HS-5 (cell line): Measurements from ENCODE around the gene FOXRED2.
A peak's percentile ranks its signal among the peaks of the same experiment; 100 is the strongest.

Experiments
- DNase-seq: peaks from one replicate; pipeline ENCODE4 v3.0.0-alpha.2; 2012; ENCODE audit warnings: low read depth

FOXRED2 gene

DNA sequence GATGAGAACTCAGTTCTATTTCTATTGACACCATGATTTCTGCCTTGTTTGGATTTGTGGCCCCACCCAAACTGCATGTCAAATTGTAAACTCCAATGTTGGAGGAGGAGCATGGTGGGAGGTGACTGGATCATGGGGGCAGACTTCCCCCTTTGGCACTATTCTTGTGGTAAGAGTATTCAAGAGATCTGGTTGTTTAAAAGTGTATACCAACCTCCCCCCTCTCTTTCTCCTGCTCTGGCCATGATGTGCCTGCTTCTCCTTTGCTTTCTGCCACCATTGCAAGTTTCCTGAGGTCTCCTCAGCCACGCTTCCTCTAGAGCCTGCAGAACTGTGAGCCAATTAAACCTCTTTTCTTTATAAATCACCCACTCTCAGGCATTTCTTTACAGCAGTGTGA lies 7.9 kb upstream of the FOXRED2 start:
- DNase-seq = no peak

DNA sequence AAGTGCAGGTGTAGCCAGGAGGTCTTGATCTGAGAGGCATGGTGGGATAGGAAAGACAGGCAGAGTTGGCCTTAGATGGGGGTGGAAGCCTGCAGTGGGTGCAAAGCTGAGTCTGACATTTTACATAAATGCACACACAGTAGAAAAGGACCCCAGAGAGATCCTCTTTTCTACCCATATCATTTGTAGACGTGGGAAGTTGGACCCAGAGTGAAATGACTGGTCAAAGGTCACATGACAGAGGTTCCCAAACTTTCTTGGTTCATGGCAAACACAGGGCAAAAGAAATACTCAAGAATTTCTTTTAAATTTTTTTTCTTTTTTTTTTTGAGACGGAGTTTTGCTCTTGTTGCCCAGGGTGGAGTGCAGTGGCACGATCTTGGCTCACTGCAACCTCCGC lies 6.2 kb upstream of the FOXRED2 start:
- DNase-seq = no peak

DNA sequence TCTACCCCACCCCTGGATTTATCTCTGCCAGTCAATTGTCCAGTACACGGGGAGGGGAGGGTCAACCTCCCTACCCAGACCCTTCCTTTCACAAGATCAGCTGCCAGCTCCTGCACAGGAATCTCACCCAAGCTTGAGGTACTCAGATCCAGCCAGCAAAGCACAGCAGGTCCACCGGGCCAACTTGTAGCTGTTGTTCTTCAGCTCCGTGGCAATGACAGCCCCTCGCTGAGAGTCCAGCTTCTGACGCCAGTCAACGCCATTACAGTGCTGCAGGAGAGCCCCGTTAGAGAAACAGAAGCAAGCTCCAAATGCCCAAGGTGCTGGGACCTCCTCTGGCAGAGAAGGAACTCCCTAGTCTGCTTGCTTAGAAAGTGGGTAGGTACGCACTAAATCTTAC lies 5.5 kb upstream of the FOXRED2 start:
- DNase-seq = no peak

DNA sequence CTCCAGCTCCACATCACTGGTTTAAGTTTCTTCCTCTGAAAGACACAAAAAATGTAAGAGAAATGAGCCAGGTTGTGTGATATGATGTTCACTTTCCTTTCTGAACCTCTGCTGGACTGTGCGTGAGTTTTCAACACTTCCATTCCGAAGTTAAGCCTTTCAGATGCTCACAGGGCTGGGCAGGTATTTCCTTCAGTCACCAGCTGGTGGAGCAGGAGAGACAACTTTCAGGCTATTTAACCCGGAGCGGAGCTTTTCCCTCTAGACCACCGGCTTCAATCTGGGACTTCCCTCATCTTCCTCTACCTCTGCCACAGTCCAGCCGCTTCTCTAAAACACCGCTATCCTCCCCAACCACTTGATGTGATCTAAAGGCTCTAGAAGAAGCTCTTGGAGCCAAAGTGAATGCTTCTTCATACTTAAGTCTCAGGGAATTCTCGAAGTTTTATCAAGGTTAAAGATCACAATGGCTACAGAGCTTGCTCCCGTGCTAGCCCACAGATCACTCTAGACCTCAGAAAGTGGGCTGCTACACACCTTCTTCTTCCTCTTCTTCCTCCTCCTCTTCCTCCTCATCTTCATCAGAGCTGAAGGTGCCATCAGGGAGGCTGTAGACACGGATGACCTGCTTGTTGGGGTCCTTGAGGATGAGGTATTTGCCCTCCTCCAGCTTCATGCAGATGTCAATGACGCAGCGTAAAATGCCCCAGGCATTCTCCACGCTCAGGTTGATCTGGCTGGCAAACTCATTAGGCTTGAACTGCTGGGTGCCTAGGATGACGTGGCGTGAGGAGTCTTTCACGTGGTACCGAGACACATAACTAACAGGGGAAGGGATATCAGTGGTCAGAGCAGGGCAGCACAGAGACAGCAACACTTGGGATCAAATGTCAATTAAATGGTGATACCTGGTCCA lies 4.4 kb upstream of the FOXRED2 start:
- no peak for DNase-seq

DNA sequence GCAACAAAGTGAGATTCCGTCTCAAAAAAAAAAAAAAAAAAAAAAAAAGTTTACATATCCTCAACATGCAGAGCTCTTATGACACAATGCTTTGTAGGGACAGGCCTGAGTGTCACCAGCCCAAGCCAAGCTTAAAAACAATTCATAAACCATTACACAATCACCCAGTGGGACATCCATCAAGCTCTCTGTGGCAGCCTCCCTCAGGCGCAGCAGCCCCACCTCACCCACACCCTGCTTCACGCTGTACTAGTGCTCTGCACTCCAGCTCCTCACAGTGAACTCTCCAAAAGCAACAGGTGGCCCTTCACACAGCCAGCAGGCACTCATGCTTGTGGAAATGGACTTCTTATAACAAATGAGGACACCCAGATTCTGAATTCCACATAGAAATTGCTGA lies 3.5 kb upstream of the FOXRED2 start:
- DNase-seq = no peak

DNA sequence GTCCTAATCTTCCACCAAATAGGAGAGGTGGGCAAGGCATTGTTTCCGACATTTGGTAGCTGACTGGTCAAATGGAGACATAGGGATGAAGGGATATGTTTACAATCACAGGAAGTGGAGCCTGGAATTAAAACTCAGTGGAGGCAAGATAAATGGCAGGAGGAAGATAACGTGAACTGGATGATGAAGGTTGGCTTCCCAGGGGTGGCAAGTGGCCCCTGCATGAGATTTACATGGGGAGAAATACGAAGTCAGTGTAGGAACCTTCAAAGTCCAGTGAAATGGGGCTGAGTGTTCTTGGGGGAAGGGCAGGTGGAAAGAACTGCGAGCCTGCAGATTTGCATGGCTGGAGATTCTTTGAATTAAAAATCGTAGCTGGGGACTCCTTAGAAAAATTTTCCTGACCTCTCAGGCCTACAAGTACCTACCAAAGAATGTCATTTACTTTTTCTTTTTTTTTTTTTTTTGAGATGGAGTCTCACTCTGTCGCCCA lies 724 bp upstream of the FOXRED2 start:
- no peak for DNase-seq

DNA sequence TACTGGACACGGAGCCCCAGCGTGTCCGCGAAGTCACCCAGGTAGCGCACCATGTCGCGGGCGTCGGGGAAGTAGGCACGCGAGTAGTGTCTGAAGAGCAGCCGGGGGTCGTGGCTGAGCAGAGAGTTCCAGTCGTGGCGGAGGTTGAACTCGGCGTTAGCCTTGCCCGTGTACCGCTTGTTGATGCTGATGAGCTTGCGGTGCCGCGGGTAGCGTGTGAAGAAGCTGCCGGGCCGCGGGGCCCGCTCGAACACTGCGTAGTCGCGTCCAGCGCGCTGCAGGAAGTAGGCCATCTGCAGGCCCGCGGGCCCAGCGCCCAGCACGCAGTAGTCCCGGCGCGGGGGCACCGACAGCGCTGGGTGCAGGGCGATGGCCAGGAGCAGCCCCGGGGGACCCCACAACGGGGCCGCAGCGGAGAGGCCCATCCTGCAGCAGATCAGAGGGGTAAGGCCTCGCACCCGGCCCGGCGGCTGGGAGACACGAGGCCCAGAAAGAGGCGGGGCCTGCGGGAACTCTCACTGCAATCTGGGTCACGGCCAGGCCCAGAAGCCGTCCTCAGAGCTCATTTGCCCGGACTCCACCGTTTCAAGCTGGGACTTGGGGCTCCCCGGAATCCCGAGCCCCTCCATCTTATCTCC lies 723 bp downstream of the FOXRED2 start:
- no peak for DNase-seq

DNA sequence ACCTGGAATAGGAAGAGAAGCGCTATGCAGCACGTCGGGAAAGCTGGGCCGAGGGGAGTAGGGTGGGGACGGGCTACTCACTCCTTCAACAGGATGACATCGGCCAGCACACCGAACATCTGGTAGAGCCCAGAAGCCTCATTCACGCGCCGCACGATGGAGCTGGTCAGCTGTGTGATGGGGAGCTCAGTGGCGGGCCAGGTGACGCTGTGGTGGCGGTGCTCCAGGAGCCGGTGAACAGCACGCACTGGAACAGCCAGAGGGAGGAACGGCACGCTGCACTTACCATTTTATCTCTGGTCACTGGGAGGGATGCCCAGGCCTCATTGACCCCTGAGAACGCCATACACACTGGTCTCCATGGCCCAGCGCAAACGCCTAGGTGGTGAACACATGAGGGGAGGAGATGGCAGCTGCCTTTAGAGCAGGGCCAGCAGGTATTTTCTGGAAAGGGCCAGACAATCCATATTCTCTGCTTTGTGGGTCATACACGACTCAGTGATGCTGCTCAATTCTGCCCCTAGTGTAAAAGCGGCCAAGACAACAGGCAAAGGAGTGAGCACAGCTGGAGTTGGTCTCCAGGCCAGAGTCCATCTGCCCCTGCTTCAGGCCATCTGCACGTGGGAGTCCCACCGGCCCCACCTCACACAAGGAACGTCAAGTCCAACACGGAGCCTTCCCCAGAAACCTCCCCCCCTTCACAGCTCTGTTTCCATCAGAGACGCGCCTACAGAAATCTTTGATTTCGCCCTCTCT lies 8.8 kb downstream of the FOXRED2 start:
- no peak for DNase-seq

DNA sequence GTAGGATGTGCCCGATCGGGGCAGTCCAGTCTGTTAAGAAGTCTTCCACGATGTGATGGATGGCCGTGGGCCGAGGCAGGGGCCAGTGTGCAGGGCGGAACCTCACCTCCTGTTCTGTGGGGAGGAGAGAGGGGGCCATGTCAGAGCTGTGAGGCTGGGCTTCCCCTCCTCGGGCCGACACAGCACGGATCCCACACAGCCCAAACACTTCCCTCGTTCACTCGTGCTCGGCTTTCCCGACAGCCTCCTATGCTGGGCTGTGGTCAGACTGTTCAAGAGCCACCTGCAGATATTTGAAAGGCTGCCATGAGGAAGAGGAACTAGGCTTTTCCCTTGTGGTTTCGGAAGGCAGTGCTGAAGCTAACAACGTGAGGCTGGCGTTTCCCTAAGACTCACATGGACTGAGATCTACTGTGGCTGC lies 13.1 kb downstream of the FOXRED2 start:
- no peak for DNase-seq

DNA sequence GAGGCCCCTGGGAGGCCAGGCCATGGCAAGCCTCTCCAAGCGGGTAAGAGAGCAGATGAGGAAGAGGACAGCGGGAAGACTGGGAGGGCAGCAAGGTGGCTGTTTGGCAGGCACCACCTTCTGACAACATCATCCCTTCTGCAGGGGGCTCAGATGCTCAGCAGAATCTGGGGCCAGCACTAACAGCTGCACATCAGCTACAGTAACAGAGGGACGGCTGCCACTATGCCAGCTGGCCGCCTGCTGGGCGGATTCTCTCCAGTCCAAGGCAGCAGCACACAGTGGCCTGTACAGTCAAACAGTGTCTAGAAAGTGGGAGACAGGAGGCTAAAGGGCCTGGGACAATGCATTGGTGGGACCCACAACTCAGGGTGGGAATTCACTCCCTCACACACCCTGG lies 14.7 kb downstream of the FOXRED2 start:
- DNase-seq = no peak

DNA sequence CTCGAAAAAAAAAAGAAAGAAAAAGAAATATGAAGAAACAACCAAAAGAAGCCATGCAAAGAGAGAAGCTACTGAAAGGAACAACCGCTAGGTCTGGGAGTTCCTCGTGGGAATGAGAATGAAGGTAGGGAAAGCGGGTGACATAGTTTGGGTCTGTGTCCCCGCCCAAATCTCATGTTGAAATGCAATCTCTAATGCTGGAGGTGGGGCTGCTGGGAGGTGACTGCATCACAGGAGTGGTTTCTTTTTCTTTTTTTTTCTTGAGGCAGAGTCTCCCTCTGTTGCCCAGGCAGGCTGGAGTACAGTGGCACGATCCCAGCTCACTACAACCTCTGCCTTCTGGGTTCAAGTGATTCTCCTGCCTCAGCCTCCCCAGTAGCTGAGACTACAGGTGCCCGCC lies 15.7 kb downstream of the FOXRED2 start:
- no peak for DNase-seq

DNA sequence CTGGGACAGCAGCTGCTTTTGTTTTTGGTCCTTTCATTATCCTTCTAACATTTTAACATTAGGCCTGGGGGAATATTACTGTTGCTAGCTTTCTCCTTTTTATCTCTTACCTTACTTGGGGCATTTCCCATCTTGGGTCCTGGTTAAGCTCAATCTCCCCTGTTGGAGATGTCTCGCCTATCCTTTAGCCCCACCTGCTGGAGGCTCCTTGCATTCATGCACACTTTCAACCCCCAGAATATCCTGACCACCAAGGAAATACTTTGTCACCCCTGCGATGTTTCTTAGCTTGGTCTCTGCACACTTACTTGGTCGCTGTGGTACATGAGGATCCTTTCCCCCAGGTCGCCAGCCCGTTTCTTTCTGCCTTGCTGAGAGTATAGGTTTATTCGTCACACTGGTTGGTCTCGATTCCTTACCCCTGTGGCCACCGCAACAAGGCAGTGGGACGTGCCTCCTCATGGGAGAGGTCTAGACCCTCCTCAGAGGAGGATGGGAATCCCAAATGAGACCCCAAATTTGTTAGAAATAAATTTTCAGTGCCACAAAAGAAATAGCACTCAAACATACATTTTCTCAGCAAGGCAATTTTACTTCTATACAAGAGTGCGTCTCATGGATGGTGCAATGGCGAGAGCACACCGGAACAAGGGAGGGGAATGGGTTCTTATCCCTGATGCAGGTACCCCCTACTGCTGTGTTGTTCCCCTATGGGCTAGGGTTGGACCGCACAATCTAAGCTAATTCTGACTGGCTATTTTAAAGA lies 20.0 kb downstream of the FOXRED2 start:
- no peak for DNase-seq

DNA sequence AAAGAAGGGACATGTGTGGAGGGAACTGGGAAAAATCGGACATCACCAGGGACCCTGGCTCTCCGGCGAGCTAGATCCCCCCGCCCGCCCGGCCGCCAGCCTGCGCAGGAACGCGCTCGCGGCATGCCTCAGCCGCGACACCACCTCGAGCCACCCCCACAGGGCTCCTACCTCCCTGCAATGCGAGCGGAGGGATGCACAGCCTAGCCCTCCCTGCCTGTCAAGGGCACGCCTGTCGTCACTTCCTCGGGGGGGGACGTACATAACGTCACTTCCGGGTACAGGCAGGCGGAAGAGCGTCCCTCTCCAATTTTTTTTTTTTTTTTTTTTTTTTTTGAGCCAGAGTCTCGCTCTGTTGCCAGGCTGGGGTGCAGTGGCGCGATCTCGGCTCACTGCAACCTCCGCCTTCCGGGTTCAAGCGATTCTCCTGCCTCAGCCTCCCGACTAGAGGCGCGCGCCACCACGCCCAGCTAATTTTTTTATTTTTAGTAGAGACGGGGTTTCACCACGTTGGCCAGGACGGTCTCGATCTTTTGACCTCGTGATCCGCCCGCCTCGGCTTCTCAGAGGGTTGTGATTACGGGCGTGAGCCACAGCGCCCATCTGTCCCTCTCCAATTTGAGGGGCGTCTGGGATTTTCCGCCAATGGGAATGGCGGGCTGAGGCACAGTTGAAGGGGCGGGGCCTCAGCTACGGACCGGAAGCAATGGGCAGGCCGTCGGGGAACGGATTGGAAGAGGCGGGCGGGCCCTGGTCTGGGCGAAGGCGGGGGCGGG lies 25.3 kb downstream of the FOXRED2 start, which contains the start of gene TXN2:
TSS of gene TXN2 (minus strand) at position 248 of the 776 bp plus-strand sequence. CDS start 803 bp downstream, outside the sequence.
- DNase-seq = peak; percentile 79

DNA sequence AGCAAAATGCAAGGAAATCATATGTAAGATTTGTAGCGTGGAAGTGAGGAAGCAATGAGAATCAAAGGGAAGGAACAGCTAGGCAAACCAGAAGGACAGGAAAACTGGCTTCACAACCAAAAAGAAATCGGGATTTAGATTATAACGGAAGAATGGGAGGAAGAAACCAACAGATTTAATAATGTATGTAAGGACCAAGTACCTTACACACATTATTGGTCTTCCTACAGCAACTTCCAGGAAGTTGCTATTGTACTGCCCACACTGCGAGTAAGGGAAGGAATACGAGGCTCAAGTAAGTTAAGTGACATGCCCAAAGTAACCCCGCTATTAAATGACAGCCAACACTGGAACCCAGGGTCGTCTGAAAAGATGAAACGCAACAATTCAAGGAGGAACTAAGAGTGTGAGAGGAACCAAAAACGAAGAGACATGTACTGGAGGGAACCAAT lies 25.9 kb downstream of the FOXRED2 start:
- DNase-seq = peak; percentile 63

DNA sequence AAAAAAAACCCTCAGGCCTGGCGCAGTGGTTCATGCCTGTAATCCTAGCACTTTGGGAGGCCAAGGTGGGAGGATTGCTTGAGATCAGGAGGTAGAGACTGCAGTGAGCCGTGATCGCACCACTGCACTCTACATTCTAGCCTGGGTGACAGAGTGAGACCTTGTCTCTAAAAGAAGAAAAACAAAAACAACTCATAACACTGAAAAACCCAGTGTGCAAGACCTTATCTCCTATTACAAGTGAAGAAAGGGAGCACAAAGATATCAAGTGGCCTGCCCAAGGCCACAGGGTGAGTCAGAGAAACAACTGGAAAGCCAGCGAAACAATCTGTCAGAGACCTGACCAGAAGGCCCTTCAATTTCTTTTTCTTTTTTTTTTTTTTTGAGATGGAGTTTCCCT lies 27.9 kb downstream of the FOXRED2 start:
- no peak for DNase-seq

DNA sequence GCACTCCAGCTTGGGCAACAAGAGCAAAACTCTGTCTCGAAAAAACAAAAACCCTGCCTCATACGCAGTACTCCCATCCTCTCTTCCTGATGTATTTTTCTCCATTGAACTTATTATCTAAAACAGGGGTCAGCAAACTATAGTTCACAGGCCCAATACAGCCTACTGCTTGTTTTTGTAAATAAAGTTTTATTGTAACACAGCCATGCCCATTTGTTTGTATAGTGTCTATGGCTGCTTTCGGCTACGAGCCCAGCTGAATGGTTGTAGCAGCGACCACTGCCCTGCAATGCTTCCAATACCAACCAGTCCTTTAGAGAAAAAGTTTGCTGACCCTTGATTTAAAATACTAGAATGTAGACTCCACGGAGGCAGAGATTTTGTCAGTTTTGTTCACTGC lies 31.5 kb downstream of the FOXRED2 start:
- no peak for DNase-seq

DNA sequence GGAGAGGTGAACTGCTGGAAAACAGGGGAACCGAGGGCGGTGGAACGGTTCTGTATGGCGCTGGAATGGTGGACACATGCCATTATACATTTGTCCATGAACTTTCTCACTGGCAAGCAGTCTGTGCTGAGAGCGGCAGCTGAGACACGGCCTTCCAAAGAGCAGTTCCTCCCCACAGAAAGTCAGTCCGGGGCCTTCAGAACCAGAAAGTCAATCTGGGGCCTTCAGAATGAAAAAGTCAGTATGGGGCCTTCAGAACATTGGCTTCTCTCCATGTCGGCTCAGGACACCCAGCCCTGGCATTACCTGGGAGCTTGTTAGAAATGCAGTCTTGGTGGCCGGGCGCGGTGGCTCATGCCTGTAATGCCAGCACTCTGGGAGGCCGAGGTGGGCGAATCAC lies 34.2 kb downstream of the FOXRED2 start:
- no peak for DNase-seq

DNA sequence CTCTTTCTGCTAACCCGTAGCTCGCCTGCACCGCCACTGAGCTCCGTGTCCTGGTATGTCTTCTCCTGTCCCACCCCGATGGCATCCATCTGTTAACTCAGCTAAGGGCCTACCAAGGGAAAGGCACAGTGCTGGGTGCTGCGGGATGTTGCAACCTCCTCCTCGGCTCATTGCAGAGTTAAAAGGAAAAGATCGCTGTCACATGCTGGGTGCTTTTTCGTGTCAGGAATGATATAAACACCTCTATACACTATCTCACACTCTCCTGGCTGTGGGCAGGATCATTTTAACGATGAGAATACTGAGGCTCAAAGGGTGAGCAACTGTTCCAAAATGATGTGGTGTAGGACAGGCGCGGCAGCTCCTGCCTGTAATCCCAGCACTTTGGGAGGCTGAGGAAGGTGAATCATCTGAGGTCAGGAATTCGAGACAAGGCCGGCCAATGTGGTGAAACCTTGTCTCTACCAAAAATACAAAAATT lies 35.5 kb downstream of the FOXRED2 start:
- peak; percentile 61 for DNase-seq

DNA sequence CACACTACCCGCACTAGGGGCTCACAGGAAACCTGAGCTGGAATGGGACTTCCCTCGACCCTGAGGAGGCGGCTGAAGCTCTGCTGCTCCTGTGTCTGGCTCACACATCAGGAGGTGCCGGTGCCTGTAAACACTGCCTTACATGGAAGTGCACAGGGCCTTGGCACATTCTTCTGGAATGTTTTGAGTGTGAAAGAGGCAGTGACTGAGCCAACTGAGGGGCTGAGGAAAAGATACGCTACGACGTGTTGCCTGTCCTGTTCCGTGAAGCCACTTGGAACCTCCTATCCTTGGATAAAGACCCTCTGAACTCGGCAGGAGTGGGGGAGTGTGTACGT lies 35.9 kb downstream of the FOXRED2 start:
- DNase-seq = no peak

DNA sequence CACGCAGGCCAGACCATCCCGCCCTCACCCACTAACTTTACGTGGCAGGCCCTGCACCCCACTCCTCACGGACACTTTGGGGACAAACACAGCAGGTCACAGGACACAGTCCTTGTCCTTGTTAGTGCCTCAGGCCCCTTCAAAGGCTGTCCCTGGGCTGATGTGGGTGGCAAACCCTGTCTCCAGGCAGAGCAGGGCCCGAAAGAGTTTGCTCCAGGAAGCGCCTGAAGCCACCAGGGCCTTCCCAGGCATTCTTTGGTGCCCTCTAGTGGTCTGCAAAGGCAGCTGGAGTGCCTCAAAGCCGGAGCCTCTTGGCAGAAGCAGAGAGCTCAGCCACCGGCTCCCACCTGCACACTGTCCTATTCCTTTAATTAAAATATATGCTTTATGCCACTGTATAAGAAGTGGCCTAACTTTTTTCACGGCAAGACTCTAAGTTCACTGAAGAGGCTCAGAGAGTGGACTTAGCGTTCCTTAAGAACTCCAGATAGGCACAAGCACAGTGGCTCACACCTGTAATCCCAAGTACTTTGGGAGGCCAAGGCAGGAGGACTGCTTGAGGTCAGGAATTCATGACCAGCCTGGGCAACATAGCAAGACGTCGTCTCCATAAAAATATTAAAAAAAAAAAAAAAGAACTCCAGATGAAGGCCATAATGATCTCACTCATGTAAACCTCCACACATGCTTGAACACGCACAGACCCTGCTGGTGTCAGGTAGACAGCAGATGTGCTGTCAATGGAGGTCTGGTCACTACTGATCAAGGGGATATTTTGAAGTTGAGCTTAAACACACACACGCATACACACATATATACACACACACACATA lies 36.5 kb downstream of the FOXRED2 start:
- peak; percentile 68 for DNase-seq
